ENCODE results near the gene PACSIN1. TPM values are rescaled to one million over a fixed set of nuclear protein-coding genes. Genes with fewer than 3 reads are reported as not detected.

Gene PACSIN1
- total RNA-seq, 1 experiment from 2014 or later = not detected

GRCh38 chr6:34463299-34463698, 2.6 kb upstream of the PACSIN1 start:
- POLR2A ChIA-PET (ENCODE audit: low non-redundant PET) = no interaction called here

DNA sequence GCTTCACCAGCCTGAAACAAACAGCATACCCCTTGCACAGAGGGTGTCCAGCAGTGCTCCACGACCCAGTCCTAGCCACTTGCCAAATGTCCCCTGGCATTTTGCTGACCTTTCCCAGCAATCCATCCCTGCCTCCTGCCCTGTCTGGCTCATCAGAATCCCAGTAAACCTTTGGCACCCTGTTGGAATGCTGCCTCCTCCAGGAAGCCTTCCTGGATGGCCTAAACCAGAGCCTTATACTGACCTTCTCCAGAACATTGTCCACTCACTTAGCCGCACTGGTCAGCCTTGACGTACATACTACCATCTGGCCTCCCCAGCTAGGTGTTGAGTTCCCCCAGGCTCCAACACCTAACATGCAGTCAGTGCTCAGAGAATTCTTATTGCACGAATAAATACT, 2.0 kb upstream of the PACSIN1 start:
- CTCF ChIA-PET = no interaction called here
- H3K4me3 ChIP-seq (ENCODE audit: low read depth, low read length, poor library complexity, severe bottlenecking) = no peak overlapping the region
- H3K27me3 ChIP-seq (replicated peaks; ENCODE audit: insufficient read depth, low read depth, low read length, poor library complexity) = no peaks in the 10 kb centered on the region
- H3K4me1 ChIP-seq (ENCODE audit: insufficient read depth, low read length, poor library complexity, severe bottlenecking) = peaks cover 5% of the 10 kb centered on the region
- intact Hi-C loops (cut with micrococcal nuclease; ENCODE audit: unreplicated experiment) = loop anchor here (5.0 kb wide), 2 partner anchors 143 to 678 kb away; partner anchors contain the start of gene TCP11
- TF ChIP-seq CTCF (conservative IDR thresholded peaks at IDR 0.05; ENCODE audit: low read depth, low read length) (no peak), EZH2 (IDR thresholded peaks at IDR 0.05; ENCODE audit: borderline replicate concordance, low read depth, low read length, poor library complexity, severe bottlenecking) (no peak)
- H3K36me3 ChIP-seq (ENCODE audit: insufficient read depth, low read length, poor library complexity, severe bottlenecking) = no peaks in the 10 kb centered on the region
- BruUV-seq (replicated peaks) = no TSS peak
- POLR2A ChIA-PET (ENCODE audit: low non-redundant PET) = no interaction called here
- H3K27ac ChIP-seq (ENCODE audit: low read depth, low read length, poor library complexity, severe bottlenecking) = no peak overlapping the region
- DNase-seq (ENCODE audit: low spot score) = no peak
- no peaks in the 10 kb centered on the region for H3K9me3 ChIP-seq (ENCODE audit: low read depth, low read length, poor library complexity, severe bottlenecking)

More at GRCh38 chr6:34463299-34463698, 2.6 kb upstream of the PACSIN1 start:
- Histone ChIP-seq H3K9me3 (ENCODE audit: low read depth, low read length, poor library complexity, severe bottlenecking) (no peaks in the 10 kb centered on the region), H3K4me3 (ENCODE audit: low read depth, low read length, poor library complexity, severe bottlenecking) (no peak overlapping the region), H3K27me3 (replicated peaks; ENCODE audit: insufficient read depth, low read depth, low read length, poor library complexity) (no peaks in the 10 kb centered on the region), H3K27ac (ENCODE audit: low read depth, low read length, poor library complexity, severe bottlenecking) (no peak overlapping the region), H3K4me1 (ENCODE audit: insufficient read depth, low read length, poor library complexity, severe bottlenecking) (peaks cover 5% of the 10 kb centered on the region), H3K36me3 (ENCODE audit: insufficient read depth, low read length, poor library complexity, severe bottlenecking) (no peaks in the 10 kb centered on the region)
- BruUV-seq (replicated peaks) = no TSS peak
- CTCF ChIA-PET = no interaction called here
- no peak for DNase-seq (ENCODE audit: low spot score)
- intact Hi-C loops (cut with micrococcal nuclease; ENCODE audit: unreplicated experiment) = loop anchor here (5.0 kb wide), 2 partner anchors 144 to 679 kb away; partner anchors contain the start of gene TCP11
- no peak for TF ChIP-seq EZH2 (IDR thresholded peaks at IDR 0.05; ENCODE audit: borderline replicate concordance, low read depth, low read length, poor library complexity, severe bottlenecking)
- TF ChIP-seq CTCF (conservative IDR thresholded peaks at IDR 0.05; ENCODE audit: low read depth, low read length) = no peak

DNA sequence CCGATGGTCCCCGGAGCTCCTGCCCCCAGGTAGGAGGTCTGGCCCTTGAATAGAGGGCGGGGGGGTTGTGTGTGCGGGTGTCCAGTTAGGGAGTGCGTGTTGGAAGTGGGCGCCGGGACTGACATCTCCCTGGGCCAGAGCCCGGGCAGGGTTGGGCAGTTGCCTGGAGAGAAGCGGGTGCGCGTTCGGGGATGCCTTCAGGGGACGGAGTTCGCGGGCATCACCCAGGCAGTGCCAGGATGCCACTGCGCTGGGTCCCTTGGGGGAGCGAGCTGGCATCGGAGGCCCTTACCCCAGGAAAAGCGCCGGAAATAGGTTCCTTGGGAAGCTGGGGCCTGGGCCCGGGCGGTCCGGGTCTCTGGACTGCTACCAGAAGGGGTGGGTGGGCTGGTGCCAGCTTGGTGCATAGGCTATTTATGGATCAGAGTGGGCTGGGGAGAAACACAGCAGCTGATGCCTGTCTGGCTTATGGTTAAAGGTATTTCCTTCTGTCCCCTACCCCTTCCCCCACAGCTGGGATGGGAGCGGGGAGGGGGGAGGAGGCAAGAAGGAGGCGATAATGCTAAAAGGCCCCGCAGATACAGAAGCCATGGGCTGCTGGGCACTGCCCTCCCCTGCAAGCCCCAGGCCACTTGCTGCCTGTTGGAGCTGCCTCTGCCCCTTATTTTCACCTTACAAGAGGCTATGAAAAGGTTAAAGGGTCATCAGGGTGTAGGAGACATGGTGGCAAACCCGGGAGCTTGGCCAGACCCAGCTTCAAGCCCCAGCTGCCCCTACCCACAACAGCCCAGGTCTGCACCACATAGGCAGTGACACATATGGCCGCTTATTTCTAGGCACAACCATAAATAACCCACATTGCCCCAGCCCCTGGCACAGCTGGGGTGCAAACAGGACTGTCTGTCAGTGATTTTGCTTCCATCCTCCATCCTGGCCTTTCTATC, 638 bp downstream of the PACSIN1 start:
- BruUV-seq (replicated peaks) = no TSS peak
- TF ChIP-seq CTCF (conservative IDR thresholded peaks at IDR 0.05; ENCODE audit: low read depth, low read length) (no peak), EZH2 (IDR thresholded peaks at IDR 0.05; ENCODE audit: borderline replicate concordance, low read depth, low read length, poor library complexity, severe bottlenecking) (no peak)
- no peak for DNase-seq (ENCODE audit: low spot score)
- CTCF ChIA-PET = no interaction called here
- intact Hi-C loops (cut with micrococcal nuclease; ENCODE audit: unreplicated experiment) = no loop called here
- Histone ChIP-seq H3K36me3 (ENCODE audit: insufficient read depth, low read length, poor library complexity, severe bottlenecking) (no peaks in the 10 kb centered on the region), H3K9me3 (ENCODE audit: low read depth, low read length, poor library complexity, severe bottlenecking) (no peaks in the 10 kb centered on the region), H3K4me1 (ENCODE audit: insufficient read depth, low read length, poor library complexity, severe bottlenecking) (peaks cover 5% of the 10 kb centered on the region), H3K27ac (ENCODE audit: low read depth, low read length, poor library complexity, severe bottlenecking) (no peak overlapping the region), H3K4me3 (ENCODE audit: low read depth, low read length, poor library complexity, severe bottlenecking) (peak overlapping the region; percentile 40), H3K27me3 (replicated peaks; ENCODE audit: insufficient read depth, low read depth, low read length, poor library complexity) (no peaks in the 10 kb centered on the region)
- POLR2A ChIA-PET (ENCODE audit: low non-redundant PET) = no interaction called here
